OCI-LY7 (cell line): ENCODE measurements around the gene CDH22. TPM values are rescaled to one million over a fixed set of nuclear protein-coding genes. Genes with fewer than 3 reads are reported as not detected.

Experiments
- BruUV-seq: library from RNA; stranded (reverse); fragments of 400-500 nt; replicated peaks from 2 replicates; lab custom pipeline; 2021; lab: Mats Ljungman, UMichigan
- CTCF ChIA-PET: fragments of 300-600 bp; sonication (Branson Sonifier 250); formaldehyde crosslinking; loops from one replicate; lab custom pipeline; 2022; ENCODE audit warnings: antibody characterized with exemption; ENCODE audit not compliant: unreplicated experiment; lab: Charles Lee
- POLR2A ChIA-PET: fragments of 300-600 bp; sonication (Branson Sonifier 250); formaldehyde crosslinking; loops from one replicate; lab custom pipeline; 2022; ENCODE audit warnings: antibody characterized with exemption; lab: Charles Lee
- DNase-seq: peaks from one replicate; pipeline ENCODE4 v3.0.0-alpha.2; 2015; ENCODE audit warnings: low spot score
- H2AFZ ChIP-seq: fragments of 200-600 bp; sonication (generic), shearing (Covaris generic); 2 replicates; pipeline ENCODE4 v1.6.1; 2014; ENCODE audit warnings: mild to moderate bottlenecking, antibody characterized with exemption, low read length, moderate library complexity
- H3K27ac ChIP-seq: fragments of 200-600 bp; sonication (generic); 2 replicates; pipeline ENCODE4 v1.5.1; 2014; ENCODE audit warnings: mixed run types, low read depth, mild to moderate bottlenecking, moderate library complexity, low read length, inconsistent platforms; ENCODE audit not compliant: poor library complexity, severe bottlenecking
- H3K36me3 ChIP-seq: fragments of 200-600 bp; sonication (generic); 2 replicates; pipeline ENCODE4 v1.6.1; 2014; ENCODE audit warnings: mild to moderate bottlenecking, antibody characterized with exemption, low read length, moderate library complexity, mixed read lengths; ENCODE audit not compliant: insufficient read depth
- H3K4me1 ChIP-seq: fragments of 200-600 bp; sonication (generic); 2 replicates; pipeline ENCODE4 v1.5.1; 2014; ENCODE audit warnings: mild to moderate bottlenecking, low read length; ENCODE audit not compliant: insufficient read depth, poor library complexity, severe bottlenecking
- H3K4me2 ChIP-seq: fragments of 200-600 bp; sonication (generic); 2 replicates; pipeline ENCODE4 v1.6.1; 2014; ENCODE audit warnings: mild to moderate bottlenecking, low read length
- H3K4me3 ChIP-seq: fragments of 200-600 bp; sonication (generic); 2 replicates; pipeline ENCODE4 v1.5.1; 2014; ENCODE audit warnings: mild to moderate bottlenecking, low read depth, low read length; ENCODE audit not compliant: poor library complexity, severe bottlenecking
- H3K79me2 ChIP-seq: fragments of 200-600 bp; sonication (generic); 2 replicates; pipeline ENCODE4 v1.6.1; 2016; ENCODE audit warnings: low read depth, mild to moderate bottlenecking, low read length, moderate library complexity, mixed read lengths; ENCODE audit not compliant: insufficient read depth
- H3K9me2 ChIP-seq: fragments of 200-600 bp; sonication (generic); 2 replicates; pipeline ENCODE4 v1.6.1; 2016; ENCODE audit warnings: mild to moderate bottlenecking, low read length, mixed read lengths; ENCODE audit not compliant: insufficient read depth
- H3K9me3 ChIP-seq: fragments of 200-600 bp; sonication (generic); 2 replicates; pipeline ENCODE4 v1.6.1; 2014; ENCODE audit warnings: mild to moderate bottlenecking, mixed run types, low read length, mixed read lengths
- H4K20me1 ChIP-seq: fragments of 200-600 bp; sonication (generic); 2 replicates; pipeline ENCODE4 v1.6.1; 2014; ENCODE audit warnings: mild to moderate bottlenecking, antibody characterized with exemption, low read length, moderate library complexity, mixed read lengths; ENCODE audit not compliant: insufficient read depth
- CTCF ChIP-seq: fragments of 200-600 bp; sonication (generic); conservative IDR thresholded peaks from 2 replicates; pipeline ENCODE4 v1.5.1; 2014; ENCODE audit warnings: mild to moderate bottlenecking, antibody characterized with exemption, low read length, moderate library complexity, mixed read lengths
- EZH2phosphoT487 ChIP-seq: fragments of 200-600 bp; sonication (generic); IDR thresholded peaks from 2 replicates; pipeline ENCODE4 v1.6.1; 2018; ENCODE audit warnings: low read depth, borderline replicate concordance, mild to moderate bottlenecking, mixed run types, antibody characterized with exemption, low read length, moderate library complexity, mixed read lengths
- intact Hi-C: fragments of 100-400 bp; cut with micrococcal nuclease; formaldehyde crosslinking; loops from one replicate; pipeline ENCODE4 v1.10.0; 2022; ENCODE audit not compliant: unreplicated experiment
- total RNA-seq, 2 experiments: library from RNA; depleted of rRNA in 1 of 2; stranded (reverse); fragments of >200 nt in 1 of 2; shearing (Covaris generic) in 1 of 2; gene quantifications; 2 replicates each; pipeline ENCODE4 v1.2.3, GENCODE V29; 2014 to 2022

CDH22 gene
- total RNA-seq, 2 experiments from 2014 or later, result not detected

- no peak overlapping the region for H3K4me3 ChIP-seq
- no peaks in the 10 kb centered on the region for H4K20me1 ChIP-seq
- H3K79me2 ChIP-seq, result no peaks in the 10 kb centered on the region
- H3K9me2 ChIP-seq, result no peaks in the 10 kb centered on the region
- ChIA-PET POLR2A (no interaction called here), CTCF (no interaction called here)
- H3K9me3 ChIP-seq, result no peaks in the 10 kb centered on the region
- H2AFZ ChIP-seq, result no peak overlapping the region
- BruUV-seq, result no TSS peak
- H3K4me2 ChIP-seq, result no peak overlapping the region
- H3K36me3 ChIP-seq, result no peaks in the 10 kb centered on the region
- DNase-seq, result no peak
- TF ChIP-seq CTCF (no peak), EZH2phosphoT487 (no peak)
- intact Hi-C loops, result no loop called here
- H3K4me1 ChIP-seq, result no peaks in the 10 kb centered on the region
- H3K27ac ChIP-seq, result no peak overlapping the region
These were observed 4.9 kb upstream of the CDH22 start for GRCh38 chr20:46312945-46313861.

DNA sequence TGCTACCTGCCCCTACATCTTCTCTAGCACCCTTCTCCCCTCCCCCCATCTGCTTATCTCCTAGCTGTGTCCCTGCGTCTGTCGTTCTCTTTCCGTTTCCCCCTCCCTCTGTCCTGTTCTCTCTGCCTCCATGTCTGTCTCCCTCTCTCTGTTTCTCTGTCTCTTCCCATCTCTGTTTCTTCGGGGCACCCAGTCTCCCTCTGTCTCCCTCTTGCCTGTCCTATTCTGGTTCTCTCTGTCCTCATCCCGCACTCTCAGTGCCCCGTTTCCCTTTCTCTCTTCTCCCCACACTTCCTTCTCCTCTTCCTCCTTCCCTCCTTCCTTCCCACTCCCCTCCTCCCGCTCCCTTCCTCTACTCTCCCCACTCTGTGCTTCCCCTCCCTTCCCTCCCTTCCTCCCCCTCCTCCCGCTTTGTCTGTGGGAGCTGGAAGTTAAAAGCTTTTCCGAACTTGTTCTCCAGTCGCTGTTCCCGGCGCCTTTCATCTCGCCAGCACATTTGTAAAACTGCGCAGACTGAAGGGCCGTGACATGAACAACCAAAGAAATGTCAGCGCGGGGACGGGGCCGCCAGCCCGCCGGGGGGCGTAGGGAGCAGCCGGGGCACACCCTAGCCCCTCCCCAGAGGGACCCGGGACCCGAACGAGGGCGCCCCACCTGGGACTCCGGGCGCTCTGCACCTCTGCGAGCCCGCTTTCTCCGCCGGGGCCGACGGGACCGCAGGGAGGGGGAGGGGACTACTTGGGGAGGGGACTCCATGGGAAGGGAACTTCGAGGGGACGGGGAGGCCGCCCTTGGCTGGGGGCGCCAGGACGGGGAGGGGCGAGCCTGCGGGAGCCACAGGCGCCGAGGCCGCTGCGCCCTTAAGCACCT lies 4.0 kb upstream of the CDH22 start:
- H4K20me1 ChIP-seq, result no peaks in the 10 kb centered on the region
- no peak for TF ChIP-seq EZH2phosphoT487
- TF ChIP-seq CTCF, result no peak
- no peaks in the 10 kb centered on the region for H3K9me2 ChIP-seq
- no peaks in the 10 kb centered on the region for H3K9me3 ChIP-seq
- H3K27ac ChIP-seq, result no peak overlapping the region
- no peak overlapping the region for H3K4me3 ChIP-seq
- CTCF ChIA-PET, result no interaction called here
- no TSS peak for BruUV-seq
- no peaks in the 10 kb centered on the region for H3K4me1 ChIP-seq
- no peaks in the 10 kb centered on the region for H3K36me3 ChIP-seq
- no peak overlapping the region for H3K4me2 ChIP-seq
- no peak overlapping the region for H2AFZ ChIP-seq
- H3K79me2 ChIP-seq, result no peaks in the 10 kb centered on the region
- POLR2A ChIA-PET, result interaction anchor here (0.7 kb wide), 1 partner anchor 443 kb away, joined by 3 read pairs; no protein-coding TSS in a partner anchor
- no peak for DNase-seq
- intact Hi-C loops, result no loop called here
